Gastroesophageal sphincter (tissue), 3 donors: ENCODE data around the gene RAB11FIP2.

ENCODE experiments used
- EP300 ChIP-seq: sonication (generic); formaldehyde crosslinking; IDR thresholded peaks from one replicate; pipeline ENCODE4 v1.6.1; 2017; ENCODE audit warnings: antibody characterized with exemption, mild to moderate bottlenecking
- POLR2A ChIP-seq, 2 donors: fragments of 450-650 bp; IDR thresholded peaks; one replicate each; pipeline ENCODE4 v1.6.1; 2017; ENCODE audit warnings: antibody characterized with exemption in 2 of 2, mild to moderate bottlenecking in 2 of 2, moderate library complexity in 1 of 2
- TF ChIP-seq, protein P1 (sequence below), 4 experiments: fragments of 200-600 bp in 2 of 4; fragments of 450-650 bp in 2 of 4; sonication (generic) in 1 of 4; IDR thresholded peaks; one replicate each; pipeline ENCODE4 v1.5.1; 2017 to 2019; ENCODE audit warnings: antibody characterized with exemption in 4 of 4, mild to moderate bottlenecking in 2 of 4, moderate library complexity in 2 of 4

DNA sequence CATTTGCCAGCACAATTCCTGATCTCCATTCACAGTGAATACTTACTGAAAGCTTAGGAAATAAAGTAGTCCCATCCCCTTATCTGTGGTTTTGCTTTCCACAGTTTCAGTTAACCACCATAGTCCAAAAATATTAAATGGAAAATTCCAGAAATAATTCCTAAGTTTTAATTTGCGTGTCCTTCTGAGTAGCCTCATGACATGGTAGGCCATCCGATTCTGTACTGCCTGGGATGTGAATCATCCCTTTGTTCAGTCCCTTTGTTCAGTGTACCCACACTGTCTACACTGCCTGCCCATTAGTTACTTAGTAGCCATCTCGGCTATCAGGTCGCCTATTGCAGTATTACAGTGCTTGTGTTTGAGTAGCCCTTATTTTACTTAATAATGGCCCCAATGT lies 14.2 kb downstream of the RAB11FIP2 start:
- TF ChIP-seq, protein P1, sequence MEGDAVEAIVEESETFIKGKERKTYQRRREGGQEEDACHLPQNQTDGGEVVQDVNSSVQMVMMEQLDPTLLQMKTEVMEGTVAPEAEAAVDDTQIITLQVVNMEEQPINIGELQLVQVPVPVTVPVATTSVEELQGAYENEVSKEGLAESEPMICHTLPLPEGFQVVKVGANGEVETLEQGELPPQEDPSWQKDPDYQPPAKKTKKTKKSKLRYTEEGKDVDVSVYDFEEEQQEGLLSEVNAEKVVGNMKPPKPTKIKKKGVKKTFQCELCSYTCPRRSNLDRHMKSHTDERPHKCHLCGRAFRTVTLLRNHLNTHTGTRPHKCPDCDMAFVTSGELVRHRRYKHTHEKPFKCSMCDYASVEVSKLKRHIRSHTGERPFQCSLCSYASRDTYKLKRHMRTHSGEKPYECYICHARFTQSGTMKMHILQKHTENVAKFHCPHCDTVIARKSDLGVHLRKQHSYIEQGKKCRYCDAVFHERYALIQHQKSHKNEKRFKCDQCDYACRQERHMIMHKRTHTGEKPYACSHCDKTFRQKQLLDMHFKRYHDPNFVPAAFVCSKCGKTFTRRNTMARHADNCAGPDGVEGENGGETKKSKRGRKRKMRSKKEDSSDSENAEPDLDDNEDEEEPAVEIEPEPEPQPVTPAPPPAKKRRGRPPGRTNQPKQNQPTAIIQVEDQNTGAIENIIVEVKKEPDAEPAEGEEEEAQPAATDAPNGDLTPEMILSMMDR (IDR thresholded peaks at IDR 0.05), result no peak
- no peak for TF ChIP-seq POLR2A (IDR thresholded peaks at IDR 0.05)
- no peak for TF ChIP-seq EP300
